ENCODE data around the gene EIF2B4. TPM values are rescaled to one million over a fixed set of nuclear protein-coding genes. Genes with fewer than 3 reads are reported as not detected.

Gene EIF2B4
- total and polyA plus RNA-seq, 9 of the 15 experiments (the other 6 are each of a cell fraction or from before 2014, with no cell fraction given), result 29.7 to 80.3 (median 58.9) TPM

GRCh38 chr2:27370816-27371620 is 880 bp upstream of the EIF2B4 start (continued):
- TF ChIP-seq MGA (IDR thresholded peaks at IDR 0.05) (peak; percentile 94), CREB3 (tag; conservative IDR thresholded peaks at IDR 0.05; ENCODE audit: low read depth) (0 out of 2 replicates have a peak, but pooled peaks have one; percentile 34), PHB (CRISPR knock-in tag; IDR thresholded peaks at IDR 0.05) (0 out of 2 replicates have a peak, but pooled peaks have one; percentile 20), CBX3 (IDR thresholded peaks at IDR 0.05; ENCODE audit: borderline replicate concordance in 1 of 2, low read length in 2 of 2) (peak in 1 of 2 experiments; percentile 61; a peak in 1 of 3 replicates), ZBTB9 (CRISPR knock-in tag; IDR thresholded peaks at IDR 0.05) (no peak), FIP1L1 (IDR thresholded peaks at IDR 0.05; ENCODE audit: low read depth, low read length, poor library complexity, severe bottlenecking) (no peak), KDM5B (IDR thresholded peaks at IDR 0.05; ENCODE audit: insufficient replicate concordance, low read depth, low read length) (peak; percentile 53), RCOR1 (IDR thresholded peaks at IDR 0.05; ENCODE audit: borderline replicate concordance in 1 of 2, low read depth in 2 of 2, low read length in 2 of 2) (peak in 1 of 2 experiments; percentile 85; a peak in 2 of 4 replicates), KAT7 (CRISPR knock-in tag; IDR thresholded peaks at IDR 0.05; ENCODE audit: borderline replicate concordance) (no peak; the same call in 1 of the 2 replicates), DMBX1 (CRISPR knock-in tag; IDR thresholded peaks at IDR 0.05; ENCODE audit: borderline replicate concordance) (peak; percentile 43; the same call in 1 of the 2 replicates), POLR2G (IDR thresholded peaks at IDR 0.05; ENCODE audit: low read depth, low read length) (0 out of 2 replicates have a peak, but pooled peaks have one; percentile 5)

Measured in K562 (cell line).